Inferior parietal cortex (tissue), 1 donor: ENCODE results near the gene PIN4.
"Not testable (repeated sequence)": the region's sequence is repeated elsewhere in the genome, so short reads cannot be mapped to it uniquely, and the experiment has no call there.

Source experiments
- DNase-seq: peaks from one replicate; pipeline ENCODE4 v3.0.0-alpha.2; 2016; ENCODE audit errors: extremely low spot score

The PIN4 gene

DNA sequence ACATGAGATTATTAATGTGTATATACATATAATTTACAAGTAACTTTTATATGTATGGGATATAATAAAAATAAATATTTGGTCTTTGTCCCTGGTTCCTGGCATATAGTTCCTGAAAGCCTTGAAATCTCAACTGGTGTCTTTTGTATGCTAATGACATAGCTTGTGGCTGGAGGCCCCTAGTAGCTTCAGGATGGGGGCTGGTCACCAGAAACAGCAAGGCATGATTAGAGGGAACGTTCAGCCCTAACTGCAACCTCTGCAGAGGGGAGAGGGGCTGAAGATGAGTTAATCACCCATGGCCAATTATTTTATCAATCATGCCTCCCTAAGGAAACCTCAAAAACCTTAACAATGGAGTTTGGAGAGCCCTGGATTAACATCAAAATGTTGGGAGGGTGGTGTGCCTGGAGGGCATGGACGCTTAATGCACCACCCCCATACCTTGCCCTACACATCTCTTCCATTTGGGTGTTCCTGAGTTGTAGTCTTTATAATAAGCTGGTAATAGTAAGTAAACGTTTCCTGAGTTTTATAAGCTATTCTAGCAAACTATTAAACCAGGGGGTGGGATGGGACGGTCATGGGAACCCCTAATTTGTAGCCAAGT lies 21.3 kb downstream of the PIN4 start:
- DNase-seq: no peak

DNA sequence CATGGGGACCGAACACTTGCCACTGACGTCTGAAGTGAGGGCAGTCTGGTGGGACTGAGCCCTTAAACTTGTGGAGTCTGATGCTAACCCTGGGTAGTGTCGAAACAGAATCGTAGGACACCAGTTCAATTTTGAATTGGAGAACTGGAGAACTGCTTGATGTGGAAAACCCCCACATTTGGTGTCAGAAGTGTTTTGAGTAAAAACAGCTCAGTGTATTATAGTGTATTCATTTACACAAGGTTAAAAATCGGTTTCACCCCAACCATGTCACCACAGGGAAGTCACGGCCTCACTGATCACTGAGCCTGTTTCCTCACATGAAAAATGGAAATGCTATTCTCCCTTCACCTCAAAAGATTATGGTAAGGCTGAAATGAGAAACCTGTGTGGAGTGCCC lies 21.9 kb downstream of the PIN4 start:
- DNase-seq: no peak

DNA sequence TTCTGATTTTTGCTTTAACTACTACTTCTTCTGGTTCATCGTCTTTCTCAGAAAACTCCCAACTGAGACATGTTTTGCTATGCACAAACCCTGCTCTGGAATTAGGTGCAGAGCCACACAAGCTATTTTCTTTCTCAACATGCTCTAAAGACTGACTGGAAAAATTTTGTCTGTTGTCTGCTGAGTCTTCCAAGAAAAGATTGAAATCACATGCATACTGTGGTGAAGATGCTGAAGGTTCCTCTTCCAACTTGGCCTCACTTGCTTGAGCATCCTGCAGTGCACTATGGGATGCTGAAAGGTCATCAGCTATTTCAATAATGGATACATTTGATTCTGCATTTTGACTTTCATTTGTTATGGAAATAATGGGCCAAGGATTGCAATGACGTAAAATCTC lies 24.1 kb downstream of the PIN4 start:
- no peak for DNase-seq

DNA sequence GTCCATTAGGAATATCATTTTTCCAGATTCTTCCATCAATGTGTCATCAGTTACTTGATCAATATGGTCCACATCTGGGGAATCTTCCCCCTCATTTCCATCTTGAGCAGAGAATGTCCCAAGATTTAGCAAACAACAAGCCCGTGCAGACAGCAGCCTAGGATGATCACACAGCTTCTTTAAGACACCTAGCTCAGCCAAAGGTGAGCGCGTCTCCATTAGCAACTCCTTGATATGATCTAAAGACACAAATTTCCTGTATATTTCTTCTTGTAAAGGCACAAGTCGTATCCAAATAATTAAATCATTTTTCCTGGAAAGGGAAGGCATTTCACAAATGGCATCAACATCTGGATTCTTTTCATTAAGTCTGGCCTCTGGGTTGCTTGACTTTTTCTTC lies 25.8 kb downstream of the PIN4 start:
- DNase-seq: no peak

DNA sequence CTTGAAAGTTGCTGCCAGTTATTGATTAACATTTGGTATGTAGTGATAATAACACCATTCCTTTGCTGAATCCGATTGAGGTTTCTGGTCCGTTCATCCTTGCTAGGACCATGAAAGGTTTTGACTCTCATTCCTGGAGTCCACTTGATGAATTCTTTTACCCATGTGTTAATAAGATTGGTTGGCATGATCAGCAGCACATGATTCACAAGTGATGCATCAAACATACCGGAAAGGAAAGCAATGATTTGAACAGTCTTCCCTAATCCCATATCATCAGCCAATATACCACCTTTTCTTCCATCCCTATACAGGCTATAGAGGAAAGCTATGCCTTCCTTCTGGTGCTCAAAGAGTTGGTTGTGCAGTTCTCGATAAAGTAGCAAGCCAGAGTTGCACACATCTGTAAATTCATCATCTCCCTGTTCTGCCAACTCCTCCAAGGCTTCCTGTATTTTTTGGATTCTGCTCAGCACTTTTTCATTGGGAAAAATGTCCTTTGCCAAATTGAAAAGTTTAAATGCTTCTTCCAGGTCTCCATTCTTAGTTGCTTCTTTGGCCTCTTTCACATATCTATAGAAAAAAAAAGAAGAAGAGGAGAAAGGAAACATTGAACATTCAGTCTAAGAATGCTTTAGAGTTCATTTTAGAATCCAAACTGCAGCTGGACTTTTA lies 26.7 kb downstream of the PIN4 start:
- no peak for DNase-seq

DNA sequence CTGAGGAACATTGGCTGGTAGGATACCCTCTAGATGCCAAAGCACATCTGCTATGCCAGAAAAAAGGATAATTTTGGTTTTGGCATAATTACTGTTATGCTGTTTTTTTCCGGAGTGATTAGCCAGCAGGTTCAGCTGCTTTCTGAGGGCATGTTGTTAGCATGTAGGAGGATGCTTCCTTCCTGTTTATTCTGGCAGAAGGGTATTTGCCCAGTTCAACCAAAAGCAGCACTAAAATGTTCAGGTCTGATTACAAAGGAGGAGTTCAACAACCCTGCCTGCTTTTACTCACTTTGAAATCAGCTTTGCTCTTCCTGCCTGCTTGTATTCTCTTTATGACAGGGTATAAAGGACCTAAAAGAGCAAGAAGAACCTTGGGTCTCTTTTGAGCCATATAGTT lies 35.4 kb downstream of the PIN4 start:
- no peak for DNase-seq

DNA sequence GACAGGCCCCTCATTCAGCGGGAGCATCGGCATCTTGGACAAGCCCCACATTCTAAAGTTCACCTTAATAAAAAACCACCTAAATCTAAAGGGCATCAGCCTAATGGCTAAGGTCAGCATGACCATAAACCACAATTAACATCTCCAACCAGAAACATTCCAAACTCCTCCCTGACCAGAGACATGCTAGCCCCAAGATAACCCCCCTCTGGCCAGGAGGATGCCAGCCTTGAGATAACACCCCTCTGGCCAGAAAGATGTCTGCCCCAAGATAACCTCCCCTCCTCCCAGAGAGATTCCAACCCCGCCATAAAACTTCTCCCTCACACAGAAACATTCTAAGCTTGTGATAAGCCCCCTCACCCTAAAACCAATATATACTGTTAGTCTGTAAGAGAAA lies 38.8 kb downstream of the PIN4 start:
- not testable (repeated sequence) for DNase-seq

DNA sequence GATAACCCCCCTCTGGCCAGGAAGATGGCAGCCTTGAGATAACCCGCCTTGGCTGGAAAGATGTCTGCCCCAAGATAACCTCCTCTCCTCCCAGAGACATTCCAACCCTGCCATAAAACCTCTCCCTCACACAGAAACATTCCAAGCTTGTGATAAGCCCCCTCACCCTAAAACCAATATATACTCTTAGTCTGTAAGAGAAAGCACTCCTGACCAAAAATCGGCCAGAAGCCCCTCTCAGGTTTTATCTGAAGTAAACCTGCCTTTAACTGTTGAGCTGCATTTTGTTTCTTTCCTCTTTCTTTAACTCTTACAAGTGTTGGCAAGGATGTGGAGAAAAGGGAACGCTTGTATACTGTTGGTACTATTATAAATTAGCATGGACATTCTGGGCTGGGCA lies 48.7 kb downstream of the PIN4 start:
- no peak for DNase-seq

DNA sequence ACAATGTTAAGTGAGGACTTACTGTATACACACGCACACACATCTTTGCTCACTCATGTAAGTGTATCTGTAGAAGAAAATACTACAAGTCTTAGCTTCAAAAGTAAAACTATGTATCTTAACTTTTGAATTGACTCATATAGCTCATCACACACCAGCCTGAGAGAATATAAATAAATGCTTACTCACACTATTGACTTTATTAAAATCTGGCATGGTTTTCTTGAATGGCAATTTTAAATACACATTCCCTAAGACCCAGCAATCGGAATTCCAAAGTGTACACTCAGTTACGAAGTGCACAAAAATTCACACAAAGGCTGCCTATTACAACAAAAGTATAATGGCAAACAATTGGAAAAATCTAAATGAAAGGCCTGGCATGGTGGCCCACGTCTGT lies 55.3 kb downstream of the PIN4 start:
- DNase-seq: no peak

DNA sequence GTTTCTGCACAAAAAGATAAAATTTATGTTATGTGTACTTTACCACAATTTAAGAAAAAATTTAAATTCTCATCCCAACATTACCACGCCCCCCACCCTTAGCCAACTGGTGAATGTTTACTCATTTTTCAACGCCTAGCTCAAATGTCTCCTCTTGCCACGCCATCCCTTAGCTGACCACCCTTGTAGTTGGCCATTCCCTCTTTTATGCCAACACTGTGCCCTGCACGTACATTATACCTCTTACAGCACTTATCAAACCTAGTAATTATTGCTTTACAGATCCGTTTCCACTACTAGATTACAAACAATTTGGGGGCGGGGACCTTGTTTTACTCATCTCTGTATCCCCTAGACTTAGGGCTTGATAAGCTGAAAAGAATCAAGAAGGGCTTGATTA lies 56.6 kb downstream of the PIN4 start:
- DNase-seq: no peak

DNA sequence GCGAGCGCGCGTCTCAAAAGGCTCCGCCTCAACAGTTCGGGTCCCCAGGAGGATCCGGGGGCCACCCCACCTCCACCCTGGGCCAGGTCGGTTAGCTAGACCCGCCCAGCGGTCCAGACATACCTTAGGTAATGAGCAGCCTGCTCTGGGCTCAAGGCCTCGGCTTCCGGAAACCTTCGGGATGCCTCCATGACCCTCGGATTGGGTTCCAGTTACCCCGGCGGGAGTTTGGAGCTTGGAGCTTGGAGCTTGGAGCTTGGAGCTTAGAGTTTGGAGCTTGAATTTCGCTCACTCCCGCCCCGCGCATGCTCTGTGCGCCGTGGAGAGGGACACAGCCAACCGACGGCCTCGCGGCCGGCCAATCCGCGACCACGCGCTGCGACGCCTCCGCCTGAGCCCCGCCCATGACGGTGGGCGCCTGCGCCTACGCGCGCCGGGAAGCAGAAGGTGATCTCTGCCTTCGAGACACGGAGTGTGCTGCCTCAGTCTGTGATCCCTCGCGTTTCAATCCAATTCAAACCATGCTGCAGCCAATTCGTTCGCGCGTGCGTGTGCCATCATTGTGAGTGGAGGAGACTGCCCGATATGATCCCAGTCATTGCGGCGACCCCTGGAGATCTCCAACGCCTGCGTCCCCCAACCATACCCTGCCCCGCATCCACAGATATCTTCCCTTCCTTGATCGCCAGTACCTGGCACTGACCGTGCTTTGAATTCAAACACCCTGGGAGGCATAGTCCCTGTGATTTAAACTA lies 57.3 kb downstream of the PIN4 start, which contains the start of gene ERCC6L:
Gene ERCC6L, minus strand, starts transcription at position 307 of the 755 bp plus-strand sequence. Its CDS starts 116 bp downstream, at position 191.
- DNase-seq: peak; percentile 80

DNA sequence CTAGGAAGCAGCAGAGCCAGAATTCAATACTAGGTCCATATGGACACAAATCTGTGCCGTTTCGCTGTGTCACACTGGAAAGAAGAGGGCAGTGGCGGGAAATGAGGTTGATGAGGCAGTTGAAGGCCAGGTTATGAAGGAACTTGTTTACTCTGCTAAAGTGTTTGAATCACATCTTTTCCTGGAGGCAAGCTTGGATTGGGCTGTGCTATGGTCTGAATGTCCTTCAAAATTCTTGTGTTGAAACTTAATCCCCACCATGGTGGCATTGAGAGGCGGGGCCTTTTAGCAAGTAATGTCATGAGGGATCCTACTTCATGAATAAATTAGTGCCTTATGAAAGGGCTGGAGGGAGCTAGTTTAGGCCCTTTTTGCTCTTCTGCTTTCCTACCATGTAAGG lies 59.4 kb downstream of the PIN4 start:
- DNase-seq: no peak

DNA sequence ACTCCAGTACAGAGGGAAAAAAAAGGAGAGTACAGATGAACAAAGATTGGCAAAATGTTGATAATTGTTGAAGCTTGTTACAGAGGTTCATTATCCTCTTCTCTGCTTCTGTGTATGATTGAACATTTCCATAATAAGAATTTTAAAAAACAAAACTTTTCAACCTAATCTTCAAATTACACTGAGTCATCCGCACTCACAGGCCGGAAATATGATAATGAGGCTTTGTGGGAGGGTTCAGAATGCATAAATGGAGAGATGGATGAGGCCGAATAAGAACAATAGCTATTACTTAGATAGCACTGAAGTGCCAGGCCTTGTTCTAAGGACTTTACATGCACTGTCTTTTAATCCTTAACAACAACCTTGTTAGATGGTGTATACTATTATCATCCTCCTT lies 61.9 kb downstream of the PIN4 start:
- no peak for DNase-seq

DNA sequence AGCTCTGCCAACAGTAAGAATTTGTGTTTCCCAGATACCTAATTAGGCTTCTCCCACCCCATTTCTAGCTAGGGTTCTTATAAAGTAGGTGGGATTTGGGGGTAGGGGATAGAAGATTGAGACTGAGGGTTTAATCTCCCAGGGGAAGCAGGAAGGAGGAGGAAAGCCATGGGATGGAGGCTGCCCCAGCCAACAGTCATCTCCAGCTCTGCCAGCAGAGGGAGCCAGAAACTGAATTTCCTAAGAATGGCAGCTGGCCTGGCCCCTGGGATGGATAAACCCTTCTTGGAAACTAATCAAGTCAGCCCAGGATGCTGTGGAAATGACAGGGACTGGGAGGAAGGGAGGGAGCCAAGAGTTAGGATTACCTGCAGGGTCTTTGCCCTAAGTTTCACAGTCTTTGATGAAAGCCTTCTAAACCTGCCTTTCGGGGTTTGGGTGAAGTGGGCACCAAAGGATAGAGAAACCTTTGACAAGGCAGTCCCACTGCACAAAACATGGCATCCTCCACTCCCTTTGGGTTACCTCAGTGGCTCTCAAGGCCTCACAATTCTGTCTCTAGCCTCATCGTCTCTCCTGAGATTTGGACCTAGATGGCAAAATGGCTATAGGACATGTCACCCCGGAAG lies 64.0 kb downstream of the PIN4 start:
- DNase-seq: peak; percentile 44

DNA sequence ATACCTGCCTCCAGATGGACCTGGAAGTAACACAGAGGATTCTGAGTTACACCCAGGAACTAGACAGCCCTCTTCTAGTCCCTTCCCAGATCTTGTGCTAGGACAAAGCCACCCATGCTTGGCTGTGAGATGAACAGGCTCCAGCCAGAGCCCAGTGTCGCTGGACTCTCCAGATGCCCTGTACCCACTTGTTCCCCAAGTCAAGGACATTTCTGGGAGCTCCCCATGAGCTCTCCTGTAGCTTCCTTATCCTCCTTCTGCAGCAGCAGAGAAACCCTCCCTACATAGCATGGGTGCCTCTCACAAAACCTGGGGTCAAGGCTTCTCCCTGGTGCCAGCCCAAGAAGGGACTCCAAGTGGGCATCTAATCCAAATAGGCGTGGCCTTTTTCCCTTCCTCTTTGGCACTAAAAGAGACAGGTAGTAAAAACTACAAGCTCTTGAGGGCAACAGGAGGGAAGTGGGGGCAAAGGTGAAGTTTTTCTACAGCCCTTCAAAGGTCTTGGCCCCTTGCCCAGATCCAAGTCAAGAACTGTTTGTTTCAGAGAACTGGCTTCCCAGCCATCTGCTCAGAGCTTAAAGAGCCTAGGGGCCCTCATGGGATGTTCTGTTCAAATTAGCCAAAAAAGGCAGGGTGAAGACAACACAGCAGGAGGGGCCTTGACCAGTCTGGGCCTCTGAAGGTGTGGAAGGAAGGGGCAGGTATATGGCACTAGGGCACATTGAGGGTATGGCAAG lies 65.8 kb downstream of the PIN4 start:
- no peak for DNase-seq
